GM10248 (cell line): ENCODE results near the gene HBG2.

Source experiments
- CTCF ChIA-PET: fragments of 300-600 bp; sonication (Branson Sonifier 250); formaldehyde crosslinking; extraction: SDS; loops from one replicate; lab custom pipeline; 2021; ENCODE audit warnings: antibody characterized with exemption; lab: Yijun Ruan, JAX
- POLR2A ChIA-PET: fragments of 350-650 bp; sonication (Branson Sonifier 250); formaldehyde crosslinking; extraction: SDS; loops from one replicate; lab custom pipeline; 2020; ENCODE audit warnings: antibody characterized with exemption; lab: Yijun Ruan, JAX
- DNase-seq: peaks from one replicate; pipeline ENCODE4 v3.0.0; 2012; ENCODE audit errors: extremely low spot score
- TF ChIP-seq, protein P1 (sequence below): IDR thresholded peaks from 2 replicates; pipeline ENCODE4 v1.5.1; 2012; ENCODE audit warnings: mild to moderate bottlenecking, low read depth; ENCODE audit errors: extremely low read depth, missing control alignments, control extremely low read depth

The HBG2 gene

GRCh38 chr11:5203366-5203765 is 51.2 kb downstream of the HBG2 start:
- CTCF ChIA-PET: interaction anchor here (0.7 to 4.4 kb wide), 5 partner anchors 10 to 179 kb away, joined by 3 to 20 read pairs (median 3); no protein-coding TSS in a partner anchor
- POLR2A ChIA-PET: no interaction called here
- DNase-seq: no peak
- TF ChIP-seq, protein P1, sequence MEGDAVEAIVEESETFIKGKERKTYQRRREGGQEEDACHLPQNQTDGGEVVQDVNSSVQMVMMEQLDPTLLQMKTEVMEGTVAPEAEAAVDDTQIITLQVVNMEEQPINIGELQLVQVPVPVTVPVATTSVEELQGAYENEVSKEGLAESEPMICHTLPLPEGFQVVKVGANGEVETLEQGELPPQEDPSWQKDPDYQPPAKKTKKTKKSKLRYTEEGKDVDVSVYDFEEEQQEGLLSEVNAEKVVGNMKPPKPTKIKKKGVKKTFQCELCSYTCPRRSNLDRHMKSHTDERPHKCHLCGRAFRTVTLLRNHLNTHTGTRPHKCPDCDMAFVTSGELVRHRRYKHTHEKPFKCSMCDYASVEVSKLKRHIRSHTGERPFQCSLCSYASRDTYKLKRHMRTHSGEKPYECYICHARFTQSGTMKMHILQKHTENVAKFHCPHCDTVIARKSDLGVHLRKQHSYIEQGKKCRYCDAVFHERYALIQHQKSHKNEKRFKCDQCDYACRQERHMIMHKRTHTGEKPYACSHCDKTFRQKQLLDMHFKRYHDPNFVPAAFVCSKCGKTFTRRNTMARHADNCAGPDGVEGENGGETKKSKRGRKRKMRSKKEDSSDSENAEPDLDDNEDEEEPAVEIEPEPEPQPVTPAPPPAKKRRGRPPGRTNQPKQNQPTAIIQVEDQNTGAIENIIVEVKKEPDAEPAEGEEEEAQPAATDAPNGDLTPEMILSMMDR: no peak
